IMR-90 (cell line): ENCODE results near the gene HSPG2. TPM values are rescaled to one million over a fixed set of nuclear protein-coding genes. Genes with fewer than 3 reads are reported as not detected.
A peak's percentile ranks its signal among the peaks of the same experiment; 100 is the strongest.

Experiments
- ATAC-seq: fragments of 200-7000 bp; cut with Tn5 transposase; 2 replicates; pipeline ENCODE4 v1.9.1; 2020; ENCODE audit warnings: low read depth, mild to moderate bottlenecking, moderate library complexity
- BruUV-seq: library from RNA; stranded (reverse); fragments of 400-500 nt; replicated peaks from 2 replicates; lab custom pipeline; 2021; lab: Mats Ljungman, UMichigan
- CTCF ChIA-PET: fragments of 300-600 bp; formaldehyde crosslinking; extraction: SDS; loops from one replicate; lab custom pipeline; 2021; ENCODE audit warnings: antibody characterized with exemption; lab: Yijun Ruan, JAX
- POLR2A ChIA-PET: fragments of 300-600 bp; sonication (Branson Sonifier 250); formaldehyde crosslinking; loops from one replicate; lab custom pipeline; 2022; ENCODE audit warnings: antibody characterized with exemption; ENCODE audit not compliant: unreplicated experiment; lab: Charles Lee
- DNase-seq: peaks from one replicate; pipeline ENCODE4 v3.0.0; 2013
- H2AFZ ChIP-seq: replicated peaks from 2 replicates; pipeline ENCODE3; 2013; ENCODE audit warnings: low read length, mild to moderate bottlenecking; ENCODE audit not compliant: poor library complexity
- H2AK5ac ChIP-seq: 2 replicates; pipeline ENCODE4 v1.6.1; 2013; ENCODE audit warnings: low read depth, low read length, inconsistent platforms
- H2AK9ac ChIP-seq: replicated peaks from 2 replicates; pipeline ENCODE3; 2013; ENCODE audit warnings: mild to moderate bottlenecking, low read depth, low read length, moderate library complexity; ENCODE audit not compliant: poor library complexity
- H2BK120ac ChIP-seq: 2 replicates; pipeline ENCODE4 v1.6.1; 2013; ENCODE audit warnings: low read depth, low read length, inconsistent platforms
- H2BK15ac ChIP-seq: 3 replicates; pipeline ENCODE4 v1.6.1; 2013; ENCODE audit warnings: low read depth, low read length, inconsistent platforms
- H2BK20ac ChIP-seq: 2 replicates; pipeline ENCODE4 v1.6.1; 2013; ENCODE audit warnings: low read depth, mild to moderate bottlenecking, inconsistent platforms, low read length, moderate library complexity
- H2BK5ac ChIP-seq: 2 replicates; pipeline ENCODE4 v1.6.1; 2013; ENCODE audit warnings: mild to moderate bottlenecking, low read depth, low read length, inconsistent platforms; ENCODE audit not compliant: poor library complexity, severe bottlenecking
- H3K14ac ChIP-seq: replicated peaks from 2 replicates; pipeline ENCODE4 v1.6.1; 2013; ENCODE audit warnings: low read depth, low read length, inconsistent platforms
- H3K18ac ChIP-seq: 2 replicates; pipeline ENCODE4 v1.6.1; 2013; ENCODE audit warnings: low read depth, low read length, control low read depth
- H3K23ac ChIP-seq: 2 replicates; pipeline ENCODE4 v1.6.1; 2013; ENCODE audit warnings: low read depth, low read length, inconsistent platforms
- H3K27ac ChIP-seq: 2 replicates; pipeline ENCODE4 v1.5.1; 2013; ENCODE audit warnings: mild to moderate bottlenecking, control low read depth, low read length; ENCODE audit not compliant: insufficient read depth
- H3K27me3 ChIP-seq: 2 replicates; pipeline ENCODE4 v1.6.1; 2013; ENCODE audit warnings: low read length; ENCODE audit not compliant: control insufficient read depth, insufficient read depth
- H3K36me3 ChIP-seq: 2 replicates; pipeline ENCODE4 v1.6.1; 2013; ENCODE audit warnings: low read length, mixed read lengths; ENCODE audit not compliant: control insufficient read depth, insufficient read depth
- H3K4ac ChIP-seq: 2 replicates; pipeline ENCODE4 v1.6.1; 2013; ENCODE audit warnings: low read depth, low read length, inconsistent platforms
- H3K4me1 ChIP-seq: 2 replicates; pipeline ENCODE4 v1.6.1; 2013; ENCODE audit warnings: low read length, mixed read lengths; ENCODE audit not compliant: control insufficient read depth, insufficient read depth
- H3K4me2 ChIP-seq: 2 replicates; pipeline ENCODE4 v1.6.1; 2013; ENCODE audit warnings: low read depth, mild to moderate bottlenecking, control low read depth, low read length, moderate library complexity
- H3K4me3 ChIP-seq: 2 replicates; pipeline ENCODE4 v1.5.1; 2013; ENCODE audit warnings: low read depth, mild to moderate bottlenecking, control low read depth, low read length, moderate library complexity; ENCODE audit not compliant: insufficient read depth
- H3K56ac ChIP-seq: 2 replicates; pipeline ENCODE4 v1.6.1; 2013; ENCODE audit warnings: low read length, inconsistent platforms; ENCODE audit not compliant: insufficient read depth; ENCODE audit errors: extremely low read depth
- H3K79me1 ChIP-seq, 2 experiments: 2 replicates each; pipeline ENCODE4 v1.6.1; 2013; ENCODE audit warnings: low read length in 2 of 2, inconsistent platforms in 1 of 2, low read depth in 1 of 2
- H3K9ac ChIP-seq: 2 replicates; pipeline ENCODE4 v1.6.1; 2013; ENCODE audit warnings: low read depth, low read length, control low read depth
- H3K9me1 ChIP-seq: 2 replicates; pipeline ENCODE4 v1.6.1; 2013; ENCODE audit warnings: low read length, inconsistent platforms; ENCODE audit not compliant: insufficient read depth
- H3K9me3 ChIP-seq: 2 replicates; pipeline ENCODE4 v1.6.1; 2013; ENCODE audit warnings: low read length; ENCODE audit not compliant: control insufficient read depth, insufficient read depth
- H4K20me1 ChIP-seq: 2 replicates; pipeline ENCODE4 v1.6.1; 2013; ENCODE audit warnings: low read length, inconsistent platforms; ENCODE audit not compliant: insufficient read depth
- H4K5ac ChIP-seq: 2 replicates; pipeline ENCODE4 v1.6.1; 2013; ENCODE audit warnings: mild to moderate bottlenecking, low read depth, low read length, control low read depth
- H4K8ac ChIP-seq, 2 experiments: 2 replicates each; pipeline ENCODE4 v1.6.1; 2013; ENCODE audit warnings: low read depth in 2 of 2, low read length in 2 of 2, control low read depth in 1 of 2, inconsistent platforms in 1 of 2
- H4K91ac ChIP-seq: 2 replicates; pipeline ENCODE4 v1.6.1; 2013; ENCODE audit warnings: low read depth, low read length, inconsistent platforms; ENCODE audit not compliant: insufficient read depth
- CEBPB ChIP-seq: IDR thresholded peaks from 2 replicates; pipeline ENCODE4 v1.6.1; 2012; ENCODE audit warnings: low read depth, low read length, improper control_type of control experiment
- RAD21 ChIP-seq: IDR thresholded peaks from 2 replicates; pipeline ENCODE4 v1.6.1; 2012; ENCODE audit warnings: low read length, improper control_type of control experiment
- SMC3 ChIP-seq: fragments of 150-350 bp; IDR thresholded peaks from 2 replicates; pipeline ENCODE4 v1.6.1; 2016; ENCODE audit warnings: low read depth, mild to moderate bottlenecking, antibody characterized with exemption, low read length, moderate library complexity
- WGBS, 2 experiments: methylation state at CpG; one replicate each; pipeline versions ENCODE4 v1.1.5 to v1.1.7; 2013; ENCODE audit warnings: missing lambda C conversion rate in 2 of 2; ENCODE audit not compliant: insufficient read length in 1 of 2; ENCODE audit errors: extremely low coverage in 2 of 2; 5-methylcytosine and 5-hydroxymethylcytosine counted together
- dilution Hi-C: fragments of 300-500 bp; cut with HindIII; formaldehyde crosslinking; loops from one replicate; pipeline ENCODE4 v1.14.3; 2018; ENCODE audit warnings: low sequenced_read_pairs; ENCODE audit not compliant: unreplicated experiment
- in situ Hi-C: fragments of 300-500 bp; cut with MboI; formaldehyde crosslinking; loops from 3 replicates; pipeline ENCODE4 v1.14.3; 2019; ENCODE audit warnings: low sequenced_read_pairs, inconsistent platforms, mixed read lengths
- intact Hi-C: fragments of 100-400 bp; cut with micrococcal nuclease; formaldehyde crosslinking; loops from 2 replicates; pipeline ENCODE4 v1.10.0; 2022
- polyA plus RNA-seq, 3 experiments: library from polyadenylated mRNA; depleted of rRNA; stranded (reverse); fragments of >200 nt; gene quantifications; 2 replicates each; pipeline ENCODE4 v1.2.3, GENCODE V29; 2012; ENCODE audit warnings: low replicate concordance in 1 of 3
- total RNA-seq: library from RNA; depleted of rRNA; stranded (reverse); fragments of >200 nt; gene quantifications from 2 replicates; pipeline ENCODE4 v1.2.3, GENCODE V29; 2012

The HSPG2 gene
- total and polyA plus RNA-seq, 2 of the 4 experiments (the other 2 are of a cell fraction) = 15.8 to 94.0 TPM

DNA sequence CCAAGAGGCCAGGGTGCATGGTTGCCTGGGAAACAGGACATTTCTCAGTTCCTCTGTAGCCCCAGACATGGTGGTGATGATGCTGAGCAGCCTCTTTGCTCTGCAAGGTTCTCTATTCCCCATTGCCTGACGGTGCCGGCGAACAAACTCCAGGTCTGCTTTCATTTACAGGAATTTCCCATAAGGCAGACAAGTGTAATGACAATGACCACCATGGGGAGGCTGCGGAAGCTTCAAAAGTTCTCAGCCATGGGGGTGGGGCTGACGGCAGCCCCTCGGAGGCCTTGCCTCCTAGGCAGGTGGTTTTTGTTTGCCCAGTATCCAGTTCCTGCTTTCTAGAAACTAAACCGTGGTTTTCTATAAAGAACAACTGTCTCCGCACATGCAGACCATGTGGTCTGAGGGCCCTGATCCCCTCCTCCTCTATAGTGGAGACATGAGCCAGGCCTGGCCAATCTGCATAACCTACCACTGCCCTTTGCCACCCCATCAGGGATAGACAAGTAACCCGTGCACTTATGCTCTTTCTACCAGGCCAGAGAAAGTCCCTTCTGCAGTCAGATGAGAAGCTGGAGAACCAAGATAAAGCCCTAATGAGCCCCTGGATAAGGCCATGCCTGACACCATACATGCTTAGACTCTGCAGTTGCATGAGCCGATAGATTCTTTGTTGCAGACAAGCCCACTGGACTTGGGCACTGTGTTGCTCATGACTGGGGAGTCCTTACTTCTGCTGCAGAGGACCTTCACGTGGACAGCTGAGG is 71.0 kb downstream of the HSPG2 start:
- Histone ChIP-seq H3K56ac (no peak overlapping the region), H4K91ac (no peak overlapping the region), H3K4me3 (no peak overlapping the region), H2AFZ (peak overlapping the region; percentile 3), H3K36me3 (peaks cover 50% of the 10 kb centered on the region), H4K20me1 (peaks cover 25% of the 10 kb centered on the region), H3K4ac (no peak overlapping the region), H2BK20ac (no peak overlapping the region), H3K23ac (no peak overlapping the region), H3K79me1 (peaks cover 8 to 36% of the 10 kb centered on the region in 2 experiments), H3K14ac (no peak overlapping the region), H4K5ac (no peak overlapping the region), H3K27me3 (no peaks in the 10 kb centered on the region), H2AK5ac (no peak overlapping the region), H3K18ac (no peak overlapping the region), H2BK15ac (no peak overlapping the region), H2BK5ac (no peak overlapping the region), H3K27ac (no peak overlapping the region), H3K9me1 (peaks cover 21% of the 10 kb centered on the region), H3K9ac (no peak overlapping the region), H3K4me1 (peaks cover 17% of the 10 kb centered on the region), H2BK120ac (no peak overlapping the region), H3K4me2 (no peak overlapping the region), H3K9me3 (no peaks in the 10 kb centered on the region), H2AK9ac (peak overlapping the region; percentile 45), H4K8ac (no peak overlapping the region)
- dilution Hi-C loops (no loop called here), intact Hi-C loops (loop anchor here (5.0 kb wide), 1 partner anchor 71 kb away; the partner anchor contains the start of gene HSPG2), in situ Hi-C loops (no loop called here)
- ATAC-seq (no peak), DNase-seq (no peak)
- POLR2A ChIA-PET = interaction anchor here (0.6 kb wide), 1 partner anchor 557 kb away, joined by 8 read pairs; no protein-coding TSS in a partner anchor
- no TSS peak for BruUV-seq
- TF ChIP-seq RAD21 = no peak
- TF ChIP-seq CEBPB = no peak
- TF ChIP-seq SMC3 = 0 out of 2 replicates have a peak, but pooled peaks have one; percentile 8
- WGBS, 2 experiments = 77% methylated on average over 8 of the region's 11 CpGs; no CpG with 5 or more reads in 1 of the 2 experiments
- CTCF ChIA-PET = interaction anchor here (0.5 kb wide), 1 partner anchor 63 kb away, joined by 5 read pairs; no protein-coding TSS in a partner anchor
